Gastroesophageal sphincter (tissue), 3 donors: ENCODE data around the gene ARMC7.

Experiments used
- CTCF ChIP-seq, 4 experiments: fragments of 200-600 bp in 2 of 4; fragments of 450-650 bp in 2 of 4; sonication (generic) in 1 of 4; IDR thresholded peaks; one replicate each; pipeline ENCODE4 v1.5.1; 2017 to 2019; ENCODE audit warnings: antibody characterized with exemption in 4 of 4, mild to moderate bottlenecking in 2 of 4, moderate library complexity in 2 of 4
- EP300 ChIP-seq: sonication (generic); formaldehyde crosslinking; IDR thresholded peaks from one replicate; pipeline ENCODE4 v1.6.1; 2017; ENCODE audit warnings: antibody characterized with exemption, mild to moderate bottlenecking
- POLR2A ChIP-seq, 2 donors: fragments of 450-650 bp; IDR thresholded peaks; one replicate each; pipeline ENCODE4 v1.6.1; 2017; ENCODE audit warnings: antibody characterized with exemption in 2 of 2, mild to moderate bottlenecking in 2 of 2, moderate library complexity in 1 of 2
- POLR2AphosphoS5 ChIP-seq: sonication (generic); formaldehyde crosslinking; IDR thresholded peaks from one replicate; pipeline ENCODE4 v1.6.1; 2017; ENCODE audit warnings: antibody characterized with exemption

GRCh38 chr17:75108193-75108592, 1.6 kb upstream of the ARMC7 start:
- TF ChIP-seq POLR2A (IDR thresholded peaks at IDR 0.05): no peak
- no peak for TF ChIP-seq CTCF (IDR thresholded peaks at IDR 0.05)
- TF ChIP-seq EP300: no peak
- TF ChIP-seq POLR2AphosphoS5: no peak
